ENCODE data around the gene GNAZ.
A peak's percentile ranks its signal among the peaks of the same experiment; 100 is the strongest.

The GNAZ gene

GRCh38 chr22:23079240-23079768, 9.0 kb downstream of the GNAZ start:
- no peak for DNase-seq

GRCh38 chr22:23079814-23080521, 9.6 kb downstream of the GNAZ start:
- no peak for DNase-seq

GRCh38 chr22:23080613-23081290, 10.4 kb downstream of the GNAZ start:
- peak in 1 of 2 experiments; percentile 10 for DNase-seq

- DNase-seq, result no peak
Observed at GRCh38 chr22:23082534-23083314, 12.4 kb downstream of the GNAZ start.

- no peak for DNase-seq
Observed at GRCh38 chr22:23083315-23084021, 13.1 kb downstream of the GNAZ start.

- DNase-seq, result no peak
Observed at GRCh38 chr22:23084453-23085350, 14.4 kb downstream of the GNAZ start.

- no peak for DNase-seq
Observed at GRCh38 chr22:23085351-23085671, 15.0 kb downstream of the GNAZ start.

- no peak for DNase-seq
Observed at GRCh38 chr22:23085785-23086184, 15.5 kb downstream of the GNAZ start.

GRCh38 chr22:23086263-23086662, 15.9 kb downstream of the GNAZ start:
- no peak for DNase-seq

GRCh38 chr22:23086787-23087186, 16.5 kb downstream of the GNAZ start:
- DNase-seq, result no peak

GRCh38 chr22:23088199-23088604, 17.9 kb downstream of the GNAZ start:
- peak; percentile 7 to 17 for DNase-seq

- DNase-seq, result no peak
Observed at GRCh38 chr22:23089010-23089409, 18.7 kb downstream of the GNAZ start.

- no peak for DNase-seq
Observed at GRCh38 chr22:23089633-23090456, 19.5 kb downstream of the GNAZ start.

GRCh38 chr22:23090457-23090835, 20.1 kb downstream of the GNAZ start:
- no peak for DNase-seq

GRCh38 chr22:23091760-23092159, 21.4 kb downstream of the GNAZ start:
- no peak for DNase-seq

- no peak for DNase-seq
Observed at GRCh38 chr22:23092217-23092955, 22.1 kb downstream of the GNAZ start.

- no peak for DNase-seq
Observed at GRCh38 chr22:23093051-23093788, 22.9 kb downstream of the GNAZ start.

- no peak for DNase-seq
Observed at GRCh38 chr22:23094260-23094659, 23.9 kb downstream of the GNAZ start.
